ENCODE results near the gene INSR. TPM values are rescaled to one million over a fixed set of nuclear protein-coding genes. Genes with fewer than 3 reads are reported as not detected.

The INSR gene
- total and polyA plus RNA-seq, 5 donors from 2014 or later = 0.02 to 0.44 (median 0.10) TPM; not detected in 2

GRCh38 chr19:7137120-7137519 is 157.1 kb downstream of the INSR start:
- Histone ChIP-seq H3K4me3 (ENCODE audit: low read depth, low read length) (no peak overlapping the region), H3K27ac (ENCODE audit: insufficient read depth, low read length, poor library complexity, severe bottlenecking) (no peak overlapping the region), H3K9me3 (ENCODE audit: control insufficient read depth in 2 of 2, low read length in 2 of 2) (no peaks in the 10 kb centered on the region), H3K27me3 (ENCODE audit: control insufficient read depth, insufficient read depth, low read length) (no peaks in the 10 kb centered on the region), H3K36me3 (ENCODE audit: control insufficient read depth, insufficient read depth, low read length) (no peaks in the 10 kb centered on the region), H3K4me1 (ENCODE audit: control insufficient read depth, insufficient read depth, low read length, poor library complexity, severe bottlenecking) (no peaks in the 10 kb centered on the region)
- Mint-ChIP-seq H3K4me3 (no peak overlapping the region), H3K4me1 (no peaks in the 10 kb centered on the region), H3K36me3 (no peaks in the 10 kb centered on the region), H3K27me3 (no peaks in the 10 kb centered on the region), H3K27ac (no peak overlapping the region), H3K9me3 (peaks cover 0 to 4% (median 0%) of the 10 kb centered on the region in 7 donors)
- no peak for DNase-seq
- ATAC-seq (ENCODE audit: low read depth in 2 of 2) = no peak

DNA sequence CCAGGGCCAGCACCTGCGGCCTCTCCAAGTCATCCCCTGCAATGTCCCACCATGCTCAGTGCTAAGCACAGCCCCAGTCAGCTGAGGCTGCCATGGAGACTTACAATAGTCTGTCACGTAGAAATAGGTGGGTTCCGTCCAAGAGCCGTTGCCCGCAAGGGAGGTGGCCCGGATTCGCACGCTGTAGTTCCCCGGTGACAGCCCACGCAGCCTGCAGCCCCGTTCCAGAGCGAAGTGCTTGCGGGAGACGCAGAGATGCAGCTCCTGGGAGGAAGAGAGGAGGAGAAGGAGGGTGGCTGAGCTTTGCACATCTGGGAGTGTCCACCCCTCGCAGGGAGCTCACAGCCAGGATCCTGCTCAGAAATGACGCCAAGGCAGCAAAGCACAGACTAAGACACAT is 162.2 kb downstream of the INSR start:
- no peaks in the 10 kb centered on the region for H3K9me3 ChIP-seq (ENCODE audit: control insufficient read depth in 2 of 2, low read length in 2 of 2)
- H3K4me3 ChIP-seq (ENCODE audit: low read depth, low read length) = no peak overlapping the region
- H3K27ac ChIP-seq (ENCODE audit: insufficient read depth, low read length, poor library complexity, severe bottlenecking) = no peak overlapping the region
- ATAC-seq (ENCODE audit: low read depth in 2 of 2) (no peak), DNase-seq (no peak)
- Mint-ChIP-seq H3K4me1 (no peaks in the 10 kb centered on the region), H3K27me3 (no peaks in the 10 kb centered on the region), H3K27ac (no peak overlapping the region), H3K36me3 (no peaks in the 10 kb centered on the region), H3K4me3 (no peak overlapping the region), H3K9me3 (peaks cover 0 to 4% (median 2%) of the 10 kb centered on the region in 7 donors)
- no peaks in the 10 kb centered on the region for H3K4me1 ChIP-seq (ENCODE audit: control insufficient read depth, insufficient read depth, low read length, poor library complexity, severe bottlenecking)
- no peaks in the 10 kb centered on the region for H3K27me3 ChIP-seq (ENCODE audit: control insufficient read depth, insufficient read depth, low read length)
- H3K36me3 ChIP-seq (ENCODE audit: control insufficient read depth, insufficient read depth, low read length) = no peaks in the 10 kb centered on the region

GRCh38 chr19:7130043-7130442 is 164.2 kb downstream of the INSR start:
- Mint-ChIP-seq H3K27me3 (no peaks in the 10 kb centered on the region), H3K4me1 (no peaks in the 10 kb centered on the region), H3K9me3 (peaks cover 0 to 6% (median 3%) of the 10 kb centered on the region in 7 donors), H3K36me3 (no peaks in the 10 kb centered on the region), H3K27ac (no peak overlapping the region), H3K4me3 (no peak overlapping the region)
- H3K27me3 ChIP-seq (ENCODE audit: control insufficient read depth, insufficient read depth, low read length) = no peaks in the 10 kb centered on the region
- no peak overlapping the region for H3K27ac ChIP-seq (ENCODE audit: insufficient read depth, low read length, poor library complexity, severe bottlenecking)
- no peak for DNase-seq
- ATAC-seq (ENCODE audit: low read depth in 2 of 2) = no peak
- no peaks in the 10 kb centered on the region for H3K36me3 ChIP-seq (ENCODE audit: control insufficient read depth, insufficient read depth, low read length)
- H3K9me3 ChIP-seq (ENCODE audit: control insufficient read depth in 2 of 2, low read length in 2 of 2) = peaks cover 0 to 12% of the 10 kb centered on the region in 2 experiments
- no peak overlapping the region for H3K4me3 ChIP-seq (ENCODE audit: low read depth, low read length)
- H3K4me1 ChIP-seq (ENCODE audit: control insufficient read depth, insufficient read depth, low read length, poor library complexity, severe bottlenecking) = no peaks in the 10 kb centered on the region

- Histone ChIP-seq H3K36me3 (ENCODE audit: control insufficient read depth, insufficient read depth, low read length) (no peaks in the 10 kb centered on the region), H3K27ac (ENCODE audit: insufficient read depth, low read length, poor library complexity, severe bottlenecking) (no peak overlapping the region), H3K4me1 (ENCODE audit: control insufficient read depth, insufficient read depth, low read length, poor library complexity, severe bottlenecking) (no peaks in the 10 kb centered on the region), H3K9me3 (ENCODE audit: control insufficient read depth in 2 of 2, low read length in 2 of 2) (peaks cover 0 to 12% of the 10 kb centered on the region in 2 experiments), H3K4me3 (ENCODE audit: low read depth, low read length) (no peak overlapping the region), H3K27me3 (ENCODE audit: control insufficient read depth, insufficient read depth, low read length) (no peaks in the 10 kb centered on the region)
- H3K9me3 Mint-ChIP-seq = peaks cover 0 to 11% (median 4%) of the 10 kb centered on the region in 7 donors
- H3K27me3 Mint-ChIP-seq = no peaks in the 10 kb centered on the region
- ATAC-seq (ENCODE audit: low read depth in 2 of 2) (no peak), DNase-seq (no peak)
- H3K27ac Mint-ChIP-seq = no peak overlapping the region
- no peaks in the 10 kb centered on the region for H3K36me3 Mint-ChIP-seq
- H3K4me3 Mint-ChIP-seq = no peak overlapping the region
- no peaks in the 10 kb centered on the region for H3K4me1 Mint-ChIP-seq
Observed at GRCh38 chr19:7126132-7126531, 168.1 kb downstream of the INSR start.

DNA sequence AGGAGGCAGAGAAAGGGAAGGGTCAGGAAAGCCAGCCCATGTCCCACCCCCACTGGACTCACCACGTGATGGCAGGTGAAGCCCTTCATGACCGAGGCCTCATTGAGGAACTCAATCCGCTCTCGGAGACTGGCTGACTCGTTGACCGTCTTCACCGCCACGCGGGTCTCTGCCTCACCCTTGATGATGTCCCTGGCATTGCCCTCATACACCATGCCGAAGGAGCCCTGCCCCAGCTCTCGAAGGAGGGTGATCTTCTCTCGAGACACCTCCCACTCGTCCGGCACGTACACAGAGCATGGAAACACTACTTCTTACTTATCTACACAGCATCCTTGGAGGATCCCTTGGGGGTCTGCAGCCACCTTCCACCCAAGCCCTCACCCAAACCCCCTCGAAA is 169.0 kb downstream of the INSR start:
- H3K27ac ChIP-seq (ENCODE audit: insufficient read depth, low read length, poor library complexity, severe bottlenecking) = no peak overlapping the region
- H3K4me1 ChIP-seq (ENCODE audit: control insufficient read depth, insufficient read depth, low read length, poor library complexity, severe bottlenecking) = no peaks in the 10 kb centered on the region
- peaks cover 0 to 12% of the 10 kb centered on the region in 2 experiments for H3K9me3 ChIP-seq (ENCODE audit: control insufficient read depth in 2 of 2, low read length in 2 of 2)
- DNase-seq = no peak
- no peak for ATAC-seq (ENCODE audit: low read depth in 2 of 2)
- H3K27me3 ChIP-seq (ENCODE audit: control insufficient read depth, insufficient read depth, low read length) = no peaks in the 10 kb centered on the region
- H3K27ac Mint-ChIP-seq = no peak overlapping the region
- H3K4me3 ChIP-seq (ENCODE audit: low read depth, low read length) = no peak overlapping the region
- no peak overlapping the region for H3K4me3 Mint-ChIP-seq
- no peaks in the 10 kb centered on the region for H3K4me1 Mint-ChIP-seq
- no peaks in the 10 kb centered on the region for H3K27me3 Mint-ChIP-seq
- H3K36me3 ChIP-seq (ENCODE audit: control insufficient read depth, insufficient read depth, low read length) = no peaks in the 10 kb centered on the region
- no peaks in the 10 kb centered on the region for H3K36me3 Mint-ChIP-seq
- H3K9me3 Mint-ChIP-seq = peaks cover 0 to 11% (median 4%) of the 10 kb centered on the region in 7 donors

GRCh38 chr19:7124782-7125181 is 169.4 kb downstream of the INSR start:
- H3K36me3 ChIP-seq (ENCODE audit: control insufficient read depth, insufficient read depth, low read length) = no peaks in the 10 kb centered on the region
- H3K27me3 ChIP-seq (ENCODE audit: control insufficient read depth, insufficient read depth, low read length) = no peaks in the 10 kb centered on the region
- H3K4me1 Mint-ChIP-seq = no peaks in the 10 kb centered on the region
- H3K36me3 Mint-ChIP-seq = no peaks in the 10 kb centered on the region
- no peak overlapping the region for H3K27ac Mint-ChIP-seq
- no peaks in the 10 kb centered on the region for H3K27me3 Mint-ChIP-seq
- no peak overlapping the region for H3K27ac ChIP-seq (ENCODE audit: insufficient read depth, low read length, poor library complexity, severe bottlenecking)
- no peak overlapping the region for H3K4me3 Mint-ChIP-seq
- peaks cover 0 to 12% of the 10 kb centered on the region in 2 experiments for H3K9me3 ChIP-seq (ENCODE audit: control insufficient read depth in 2 of 2, low read length in 2 of 2)
- DNase-seq (no peak), ATAC-seq (ENCODE audit: low read depth in 2 of 2) (no peak)
- H3K9me3 Mint-ChIP-seq = peaks cover 0 to 11% (median 3%) of the 10 kb centered on the region in 7 donors
- H3K4me1 ChIP-seq (ENCODE audit: control insufficient read depth, insufficient read depth, low read length, poor library complexity, severe bottlenecking) = no peaks in the 10 kb centered on the region
- no peak overlapping the region for H3K4me3 ChIP-seq (ENCODE audit: low read depth, low read length)

- ATAC-seq (ENCODE audit: low read depth in 2 of 2) (no peak), DNase-seq (no peak)
- Histone ChIP-seq H3K9me3 (ENCODE audit: control insufficient read depth in 2 of 2, low read length in 2 of 2) (peaks cover 0 to 12% of the 10 kb centered on the region in 2 experiments), H3K4me1 (ENCODE audit: control insufficient read depth, insufficient read depth, low read length, poor library complexity, severe bottlenecking) (no peaks in the 10 kb centered on the region), H3K27ac (ENCODE audit: insufficient read depth, low read length, poor library complexity, severe bottlenecking) (no peak overlapping the region), H3K4me3 (ENCODE audit: low read depth, low read length) (no peak overlapping the region), H3K36me3 (ENCODE audit: control insufficient read depth, insufficient read depth, low read length) (no peaks in the 10 kb centered on the region), H3K27me3 (ENCODE audit: control insufficient read depth, insufficient read depth, low read length) (no peaks in the 10 kb centered on the region)
- Mint-ChIP-seq H3K9me3 (peaks cover 0 to 11% (median 3%) of the 10 kb centered on the region in 7 donors), H3K27me3 (no peaks in the 10 kb centered on the region), H3K4me1 (no peaks in the 10 kb centered on the region), H3K27ac (no peak overlapping the region), H3K36me3 (no peaks in the 10 kb centered on the region), H3K4me3 (no peak overlapping the region)
Observed at GRCh38 chr19:7122701-7123100, 171.5 kb downstream of the INSR start.

DNA sequence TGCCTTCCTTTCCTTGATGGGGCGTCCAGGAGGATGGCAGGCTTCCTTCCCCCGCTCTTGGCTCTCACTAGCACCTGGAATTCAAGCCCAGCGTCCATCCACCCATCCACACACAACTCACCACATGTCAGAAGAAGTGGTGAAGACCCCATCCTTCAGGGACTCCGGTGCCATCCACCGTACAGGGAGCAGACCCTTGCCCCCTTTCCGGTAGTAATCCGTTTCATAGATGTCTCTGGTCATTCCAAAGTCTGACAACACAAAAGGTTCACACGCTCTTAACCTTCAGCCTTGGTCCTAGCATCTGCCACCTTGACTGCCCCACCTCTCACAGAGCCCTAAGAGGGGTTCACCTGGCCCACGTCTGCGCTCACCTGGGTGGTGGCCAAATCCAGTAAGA is 173.7 kb downstream of the INSR start:
- Histone ChIP-seq H3K4me1 (ENCODE audit: control insufficient read depth, insufficient read depth, low read length, poor library complexity, severe bottlenecking) (no peaks in the 10 kb centered on the region), H3K36me3 (ENCODE audit: control insufficient read depth, insufficient read depth, low read length) (no peaks in the 10 kb centered on the region), H3K9me3 (ENCODE audit: control insufficient read depth in 2 of 2, low read length in 2 of 2) (peaks cover 0 to 1% of the 10 kb centered on the region in 2 experiments), H3K27me3 (ENCODE audit: control insufficient read depth, insufficient read depth, low read length) (no peaks in the 10 kb centered on the region), H3K27ac (ENCODE audit: insufficient read depth, low read length, poor library complexity, severe bottlenecking) (no peak overlapping the region), H3K4me3 (ENCODE audit: low read depth, low read length) (no peak overlapping the region)
- H3K4me3 Mint-ChIP-seq = no peak overlapping the region
- peaks cover 0 to 3% (median 0%) of the 10 kb centered on the region in 4 donors for H3K4me1 Mint-ChIP-seq
- DNase-seq (no peak), ATAC-seq (ENCODE audit: low read depth in 2 of 2) (no peak)
- H3K27me3 Mint-ChIP-seq = no peaks in the 10 kb centered on the region
- H3K36me3 Mint-ChIP-seq = no peaks in the 10 kb centered on the region
- H3K27ac Mint-ChIP-seq = no peak overlapping the region
- peaks cover 0 to 5% (median 3%) of the 10 kb centered on the region in 7 donors for H3K9me3 Mint-ChIP-seq
